ENCODE data around the gene NRTN.

Gene NRTN

DNA sequence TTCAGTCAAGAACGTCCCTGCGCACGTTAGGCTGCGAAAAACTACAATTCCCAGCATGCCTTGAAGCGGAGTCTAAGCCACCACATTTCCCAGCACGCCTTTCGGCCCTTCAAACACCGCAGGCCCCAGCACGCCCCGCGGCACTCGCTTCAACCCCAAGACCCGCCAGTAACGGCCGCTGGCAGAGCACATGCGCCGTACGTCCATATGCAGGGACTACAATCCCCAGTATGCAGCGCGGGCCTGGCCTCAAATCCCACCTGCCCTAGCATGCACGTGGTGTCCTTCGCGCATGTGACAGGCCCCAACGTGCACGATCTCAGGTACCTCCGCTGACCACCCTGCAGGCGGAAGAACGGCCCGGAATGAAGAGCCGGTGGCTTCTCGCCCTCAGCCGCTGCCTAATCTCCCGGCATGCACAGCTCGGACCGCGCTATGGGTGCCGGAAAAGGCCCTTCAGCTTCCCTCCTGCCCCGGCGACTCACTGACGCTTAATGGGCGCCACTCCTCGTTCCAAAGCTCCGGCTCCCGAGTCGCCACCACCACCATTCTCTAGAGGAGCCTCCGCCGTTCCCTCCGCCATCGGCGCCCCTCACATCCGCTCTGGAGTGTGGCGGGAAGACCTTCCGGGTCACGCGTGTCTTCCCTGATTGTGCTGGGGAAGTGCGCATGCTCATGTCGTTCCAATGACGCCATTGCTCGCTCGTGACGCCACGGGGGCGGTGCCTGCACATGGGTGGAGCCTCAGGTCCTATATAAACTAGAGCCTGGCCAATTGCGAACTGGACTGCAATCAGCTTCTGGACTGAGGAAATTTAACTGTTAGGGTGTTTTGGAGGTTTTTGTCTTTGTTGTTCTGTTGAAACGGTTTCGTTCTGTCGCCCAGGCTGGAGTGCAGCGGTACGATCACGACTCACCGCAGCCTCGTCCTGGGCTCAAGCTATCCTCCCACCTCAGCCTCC is 14.0 kb upstream of the NRTN start, which contains the start of gene DUS3L:
Gene DUS3L, minus strand, starts transcription at position 605 of the 962 bp plus-strand sequence. Its CDS starts 22 bp downstream, at position 583.
- DNase-seq, result peak; percentile 99

DNA sequence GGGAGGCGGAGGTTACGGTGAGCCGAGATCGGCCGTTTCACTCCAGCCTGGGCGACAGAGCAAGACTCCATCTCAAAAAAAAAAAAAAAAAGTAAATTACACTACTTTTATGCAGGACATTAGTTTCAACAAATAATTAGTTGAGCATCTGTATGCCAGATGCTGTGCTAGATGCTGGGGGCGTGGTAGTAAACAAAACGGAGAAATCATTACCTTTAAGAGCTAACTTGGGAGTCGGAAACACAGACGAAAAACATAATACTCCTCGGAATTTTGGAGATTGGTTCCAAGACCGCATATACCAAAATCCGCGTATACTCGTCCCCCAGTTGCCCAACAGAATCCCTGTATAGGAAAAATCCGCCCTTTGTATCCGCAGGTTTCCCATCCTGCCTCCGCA is 12.6 kb upstream of the NRTN start:
- no peak for DNase-seq

- DNase-seq, result no peak
Measured at GRCh38 chr19:5793188-5793587, 11.7 kb upstream of the NRTN start.

GRCh38 chr19:5795382-5795919 is 9.4 kb upstream of the NRTN start:
- DNase-seq, result no peak

- no peak for DNase-seq
Measured at GRCh38 chr19:5798244-5798643, 6.6 kb upstream of the NRTN start.

DNA sequence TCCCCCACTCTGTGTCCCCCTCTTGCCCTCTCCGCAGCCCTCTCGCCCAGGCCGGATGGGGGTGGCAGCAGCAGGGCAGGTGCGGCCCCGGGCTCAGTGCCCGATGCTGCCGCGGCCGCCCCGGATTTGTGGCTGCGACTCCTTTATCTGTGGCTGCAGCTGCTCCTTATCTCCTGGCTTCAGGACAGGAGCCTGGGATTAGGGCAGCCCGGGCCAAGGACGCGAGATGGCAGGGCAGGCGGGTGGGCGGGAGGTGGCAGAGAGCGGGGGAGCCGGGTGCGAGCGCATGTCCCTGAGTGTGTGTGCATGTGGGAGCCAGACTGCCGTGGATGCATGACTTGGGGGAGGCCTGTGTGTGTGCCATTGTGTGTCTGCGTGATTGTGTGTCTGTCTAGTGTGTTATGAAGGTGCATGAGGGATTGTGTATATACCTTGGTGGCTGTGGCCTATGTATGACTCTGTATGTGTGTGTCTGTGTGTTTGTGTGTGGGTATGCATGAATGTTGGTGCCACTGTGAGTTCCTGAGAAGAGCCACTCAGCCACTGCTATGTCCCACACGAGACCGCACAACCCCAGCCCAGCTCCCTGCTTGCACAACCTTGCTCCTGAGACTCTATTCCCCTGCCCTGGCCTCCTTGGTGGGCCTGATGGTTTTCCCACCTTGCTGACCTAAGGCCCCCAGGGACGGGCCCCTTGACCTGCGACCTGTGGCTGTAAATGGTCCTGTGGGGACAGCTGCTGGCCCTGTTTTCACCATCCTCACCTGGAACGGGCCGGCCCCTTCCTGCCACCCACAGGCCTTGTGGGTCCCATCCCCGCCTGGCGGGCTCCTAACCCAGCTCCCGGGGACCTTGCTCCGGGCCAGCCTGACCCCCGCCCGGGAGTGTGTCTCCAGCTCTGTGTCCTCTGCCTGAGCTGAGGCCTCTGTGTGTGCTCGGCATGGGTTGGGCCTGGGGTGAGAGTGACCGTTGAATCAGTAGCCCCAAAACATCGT is 5.3 kb upstream of the NRTN start:
- peak; percentile 97 for DNase-seq

DNA sequence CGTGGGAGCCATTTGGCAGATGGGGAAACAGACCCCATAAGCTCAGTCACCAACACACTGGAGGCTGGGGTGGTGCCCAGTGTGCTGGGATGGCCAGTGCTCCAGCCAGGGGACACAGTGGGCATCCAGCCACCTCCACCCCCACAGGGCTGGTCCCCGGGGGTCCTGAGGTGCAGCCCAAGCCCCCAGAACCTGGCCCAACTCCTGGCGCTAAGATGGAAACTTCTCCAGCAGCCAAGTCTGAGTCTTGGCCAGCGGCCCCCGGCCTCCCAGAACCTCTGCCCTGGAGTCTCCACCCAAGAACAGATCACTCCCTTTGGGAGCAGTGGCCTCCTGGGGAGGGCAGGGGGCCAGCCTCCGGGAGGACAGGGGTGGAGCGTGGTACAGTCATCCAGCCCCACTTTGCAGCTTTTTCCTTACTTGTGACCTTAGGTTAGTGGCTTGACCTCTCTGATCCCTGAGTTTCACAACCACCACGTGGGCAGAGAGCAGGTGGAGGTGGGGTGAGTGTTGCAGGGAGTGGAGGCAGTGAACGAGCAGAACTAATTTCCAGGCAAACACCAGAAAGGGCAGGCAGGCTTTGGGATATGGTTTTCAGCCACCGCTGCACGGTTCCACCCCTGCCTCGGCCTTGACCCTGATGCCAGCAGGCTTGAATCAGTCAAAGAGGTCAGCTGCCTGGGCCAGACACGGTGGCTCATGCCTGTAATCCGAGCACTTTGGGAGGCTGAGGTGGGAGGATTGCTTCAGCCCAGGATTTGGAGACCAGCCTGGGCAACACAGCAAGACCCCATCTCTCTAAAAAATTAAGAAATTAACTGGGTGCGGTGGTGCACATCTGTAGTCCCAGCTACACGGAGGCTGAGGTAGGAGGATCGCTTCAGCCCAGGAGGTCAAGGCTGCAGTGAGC is 4.3 kb upstream of the NRTN start:
- no peak for DNase-seq

DNA sequence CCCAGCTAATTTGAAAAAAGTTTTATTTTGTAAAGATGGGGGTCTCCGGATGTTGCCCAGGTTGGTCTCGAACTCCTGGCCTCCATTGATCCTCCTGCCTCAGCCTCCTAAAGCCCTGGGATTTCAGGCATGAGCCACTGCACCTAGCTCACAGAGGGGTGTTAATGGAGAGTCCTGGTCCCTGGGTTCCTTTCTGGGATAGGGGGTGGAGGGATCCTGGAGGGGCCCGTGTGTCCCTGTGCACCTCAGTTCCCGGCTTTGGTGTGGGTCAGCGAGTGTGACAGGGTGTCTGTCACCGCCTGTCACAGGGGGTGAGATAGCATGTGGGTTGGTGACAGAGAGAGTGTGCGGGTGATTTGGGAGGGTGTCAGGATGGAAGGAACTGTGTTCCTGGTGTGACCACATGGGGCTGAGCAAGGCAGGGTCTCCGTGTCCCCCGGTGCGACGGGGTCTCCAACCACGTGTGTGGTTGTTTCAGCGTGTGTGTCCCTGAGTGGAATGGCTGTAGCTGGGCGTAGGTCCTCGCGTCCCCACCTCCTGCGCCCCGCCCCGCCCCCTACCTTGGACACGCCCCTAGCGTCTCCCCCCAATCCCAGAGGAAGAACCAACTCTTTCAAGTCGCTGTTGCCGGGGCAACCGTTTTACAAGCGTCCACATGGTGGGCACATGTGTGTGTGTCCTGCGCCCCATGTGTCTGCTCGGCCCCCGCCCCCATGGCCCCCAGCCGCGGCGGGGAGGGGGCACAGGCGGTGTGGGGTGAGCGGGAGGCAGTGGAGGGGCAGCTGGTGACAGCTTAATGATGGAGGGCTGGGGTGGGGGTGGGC is 2.9 kb upstream of the NRTN start:
- peak; percentile 84 for DNase-seq

- no peak for DNase-seq
Measured at GRCh38 chr19:5803441-5803751, 1.5 kb upstream of the NRTN start.

DNA sequence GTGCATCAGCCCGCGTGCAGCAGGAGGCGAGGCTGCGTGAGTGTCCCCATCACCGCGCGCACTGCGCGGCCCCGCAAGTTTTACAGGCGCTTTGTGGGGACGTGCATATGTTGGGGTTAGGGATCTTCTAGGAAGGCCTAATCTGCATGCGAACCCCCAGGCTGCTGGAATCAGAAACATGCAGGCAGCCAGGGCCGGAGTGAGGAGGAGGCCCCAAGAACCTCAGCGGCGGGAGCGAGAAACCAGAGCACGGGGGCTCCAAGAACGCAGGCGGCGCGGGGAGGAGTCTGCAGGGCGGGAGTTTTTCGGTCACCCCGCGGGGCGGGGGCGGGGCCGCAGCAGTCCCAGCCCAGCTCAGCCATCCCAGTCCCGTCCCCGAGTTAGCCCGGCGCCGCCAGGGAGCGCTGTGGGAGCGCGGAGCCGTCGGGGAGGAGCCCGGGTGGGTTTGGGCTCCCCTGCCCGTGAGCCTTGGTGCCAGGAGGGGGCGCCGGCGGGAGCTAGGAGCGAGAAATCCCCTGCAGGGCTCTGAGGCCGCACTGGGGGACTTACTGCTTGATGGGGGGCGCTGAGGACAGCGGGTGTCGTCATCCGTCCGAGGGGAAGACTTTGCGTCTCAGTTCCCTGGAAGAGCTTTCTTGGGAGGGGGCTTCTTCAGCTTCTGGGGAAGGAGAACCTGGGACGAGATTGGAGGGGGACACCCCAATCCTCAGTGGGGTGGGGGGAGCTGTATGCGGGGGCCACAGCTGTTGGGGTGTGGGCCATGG is 933 bp upstream of the NRTN start:
- peak; percentile 96 for DNase-seq

- peak; percentile 84 for DNase-seq
Measured at GRCh38 chr19:5805462-5806132, 730 bp downstream of the NRTN start.

DNA sequence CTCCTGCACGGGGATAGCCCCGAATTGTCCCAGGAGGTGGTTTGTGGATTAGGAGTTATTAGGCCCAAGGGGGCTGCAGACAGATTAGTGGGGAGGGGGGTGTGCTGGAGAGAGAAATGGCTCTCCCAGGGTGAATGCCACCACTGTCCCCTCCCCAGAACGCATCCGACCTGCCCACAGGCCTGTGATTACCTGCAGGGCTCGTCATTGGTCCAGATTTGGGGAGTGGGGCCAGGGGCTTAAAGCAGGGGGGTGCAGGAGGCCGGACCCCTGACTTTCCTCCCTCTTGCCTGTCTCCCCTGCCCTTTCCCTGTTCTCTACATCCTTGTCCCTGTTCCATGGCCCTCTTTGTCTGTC is 1.2 kb downstream of the NRTN start:
- no peak for DNase-seq

- DNase-seq, result no peak
Measured at GRCh38 chr19:5806905-5807304, 2.0 kb downstream of the NRTN start.

DNA sequence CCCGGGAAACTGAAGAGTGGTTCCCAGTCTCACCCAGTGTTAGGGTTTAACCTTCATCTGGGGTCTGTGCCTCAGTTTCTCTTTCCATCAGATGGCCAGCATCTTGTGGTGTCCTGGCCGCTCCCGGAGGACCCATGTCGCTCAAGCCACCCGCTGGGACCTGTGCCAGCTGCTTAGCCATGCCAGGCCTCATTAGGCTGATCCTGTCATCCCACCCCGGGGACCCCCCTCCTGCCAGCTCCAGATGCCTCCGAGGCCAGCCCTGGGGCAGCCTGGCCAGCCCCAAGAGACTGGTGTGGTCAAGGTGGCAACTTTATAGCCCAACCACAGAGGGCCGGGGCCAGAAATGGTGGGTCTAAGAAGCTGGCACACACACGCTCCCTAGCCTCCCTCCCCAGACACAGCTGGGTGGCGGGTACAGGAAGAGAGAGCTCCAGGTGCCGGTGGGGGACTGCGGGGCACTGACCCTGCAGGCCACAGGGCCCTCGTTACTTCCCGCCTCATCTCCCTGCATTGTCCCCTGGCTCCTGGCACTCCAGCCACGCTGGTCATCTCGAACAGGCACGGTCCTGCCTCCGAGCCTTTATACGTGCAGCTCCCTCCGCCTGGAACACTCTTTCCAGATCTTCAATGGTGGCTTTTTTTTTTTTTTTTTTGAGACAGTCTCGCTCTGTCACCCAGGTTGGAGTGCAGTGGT is 3.4 kb downstream of the NRTN start:
- DNase-seq, result no peak

DNA sequence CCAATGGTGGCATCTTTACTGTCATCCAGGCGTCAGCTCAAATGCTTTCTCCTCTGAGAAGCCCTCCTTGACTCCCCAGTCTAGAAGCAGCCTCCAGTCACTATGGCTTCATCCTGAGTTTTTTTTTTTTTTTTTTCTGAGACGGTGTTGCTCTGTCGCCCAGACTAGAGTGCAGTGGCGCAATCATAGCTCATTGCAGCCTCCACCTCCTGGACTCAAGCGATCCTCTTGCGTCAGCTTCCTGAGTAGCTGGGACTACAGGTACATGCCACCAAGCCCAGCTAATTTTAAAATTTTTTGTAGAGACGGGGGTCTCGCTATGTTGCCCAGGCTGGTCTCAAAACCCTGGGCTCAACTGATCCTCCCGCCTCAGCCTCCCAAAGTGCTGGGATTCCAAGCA is 4.2 kb downstream of the NRTN start:
- DNase-seq, result peak; percentile 48

- DNase-seq, result no peak
Measured at GRCh38 chr19:5809469-5809868, 4.6 kb downstream of the NRTN start.

GRCh38 chr19:5811117-5811516 is 6.2 kb downstream of the NRTN start:
- no peak for DNase-seq

- no peak for DNase-seq
Measured at GRCh38 chr19:5814123-5814851, 9.4 kb downstream of the NRTN start.

GRCh38 chr19:5814852-5815246 is 10.0 kb downstream of the NRTN start:
- no peak for DNase-seq
